ENCODE results near the gene ECM2.

The ECM2 gene

DNA sequence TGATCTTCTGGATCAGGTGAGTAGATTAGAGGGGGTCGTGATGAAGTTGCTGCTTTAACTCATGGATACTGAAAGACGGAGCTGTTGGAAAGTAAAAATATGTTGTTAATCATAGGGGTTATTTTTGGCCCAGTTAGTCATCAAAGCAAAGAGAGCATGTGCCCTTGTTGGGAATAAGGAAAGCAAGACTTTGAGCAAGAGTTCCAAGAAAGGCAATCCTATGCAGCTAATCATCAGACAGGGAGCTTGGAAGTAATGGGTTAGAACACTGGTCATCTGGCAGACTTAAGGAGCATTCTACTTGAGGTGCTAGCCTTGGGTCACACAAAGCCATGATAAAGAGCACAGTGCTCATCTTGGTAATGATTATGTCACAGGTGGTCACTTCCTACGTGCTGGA is 71.8 kb downstream of the ECM2 start:
- DNase-seq (ENCODE audit: low read depth): no peak

- no peak for DNase-seq (ENCODE audit: low read depth)
Measured at GRCh38 chr9:92463387-92463786, 72.4 kb downstream of the ECM2 start.

DNA sequence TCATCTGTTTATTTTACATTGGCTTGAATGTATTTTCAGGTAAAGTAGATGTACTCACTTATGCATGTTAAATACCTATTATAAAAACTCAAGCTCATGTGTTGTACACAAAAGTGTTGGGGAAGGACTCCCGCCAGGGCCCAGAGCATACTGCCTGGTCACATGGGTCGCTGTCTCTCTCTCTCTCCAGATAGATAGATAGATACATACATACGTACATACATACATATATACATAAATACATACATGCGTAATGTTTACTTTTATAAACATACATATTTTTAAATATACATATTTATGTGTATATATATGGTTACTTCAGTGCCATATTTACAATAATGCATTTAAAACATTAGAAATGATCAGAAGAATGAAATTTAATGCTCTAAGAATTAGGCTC is 78.2 kb downstream of the ECM2 start:
- DNase-seq (ENCODE audit: low read depth): no peak

DNA sequence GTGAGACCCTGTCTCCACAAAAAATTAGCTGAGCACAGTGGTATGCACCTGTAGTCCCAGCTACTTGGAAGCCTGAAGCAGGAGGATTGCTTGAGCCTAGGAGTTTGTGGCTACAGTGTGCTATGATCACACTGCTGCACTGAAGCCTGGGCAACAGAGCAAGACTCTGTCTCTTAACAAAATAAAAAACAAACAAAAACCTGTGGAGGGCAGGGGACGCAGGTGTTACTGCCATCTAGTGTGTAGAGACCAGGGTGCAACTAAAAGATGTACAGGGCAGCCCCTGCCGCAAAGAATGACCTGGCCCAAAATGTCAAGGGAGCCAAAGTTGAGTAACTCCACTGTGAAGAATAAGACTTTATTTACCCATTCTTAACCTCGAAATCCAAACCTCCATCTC is 80.6 kb downstream of the ECM2 start:
- DNase-seq (ENCODE audit: low read depth): no peak

- DNase-seq (ENCODE audit: low read depth): no peak
Measured at GRCh38 chr9:92446536-92446935, 89.3 kb downstream of the ECM2 start.
